ENCODE measurements around the gene TBC1D26. TPM values are rescaled to one million over a fixed set of nuclear protein-coding genes. Genes with fewer than 3 reads are reported as not detected.
A peak's percentile ranks its signal among the peaks of the same experiment; 100 is the strongest.
"Not testable (repeated sequence)": the region's sequence is repeated elsewhere in the genome, so short reads cannot be mapped to it uniquely, and the experiment has no call there.

TBC1D26 gene
- total RNA-seq, 1 donor from 2014 or later: not detected

GRCh38 chr17:15783461-15783860 lies 51.4 kb downstream of the TBC1D26 start:
- no peak for DNase-seq
- intact Hi-C loops (cut with micrococcal nuclease): no loop called here
- peak overlapping the region; percentile 64 for H3K4me3 ChIP-seq
- H3K4me1 ChIP-seq: peaks cover 33% of the 10 kb centered on the region
- H3K36me3 ChIP-seq: no peaks in the 10 kb centered on the region
- H3K27me3 ChIP-seq (ENCODE audit: low read depth): no peaks in the 10 kb centered on the region
- H3K27ac ChIP-seq (replicated peaks): peak overlapping the region; percentile 68
- no peaks in the 10 kb centered on the region for H3K9me3 ChIP-seq (replicated peaks)
- TF ChIP-seq CTCF (IDR thresholded peaks at IDR 0.05; ENCODE audit: borderline replicate concordance): no peak

GRCh38 chr17:15784351-15784750 lies 52.3 kb downstream of the TBC1D26 start:
- intact Hi-C loops (cut with micrococcal nuclease); H3K27me3 ChIP-seq (ENCODE audit: low read depth); H3K36me3 ChIP-seq; H3K4me3 ChIP-seq; H3K9me3 ChIP-seq (replicated peaks); H3K27ac ChIP-seq (replicated peaks): not testable (repeated sequence)
- peaks cover 33% of the 10 kb centered on the region for H3K4me1 ChIP-seq
- peak; percentile 33 for DNase-seq

GRCh38 chr17:15787363-15788075 lies 55.4 kb downstream of the TBC1D26 start:
- H3K4me3 ChIP-seq; H3K27me3 ChIP-seq (ENCODE audit: low read depth); H3K36me3 ChIP-seq; DNase-seq; H3K27ac ChIP-seq (replicated peaks); H3K9me3 ChIP-seq (replicated peaks); intact Hi-C loops (cut with micrococcal nuclease): not testable (repeated sequence)
- peaks cover 30% of the 10 kb centered on the region for H3K4me1 ChIP-seq

- H3K4me3 ChIP-seq; H3K36me3 ChIP-seq; DNase-seq; H3K27me3 ChIP-seq (ENCODE audit: low read depth); H3K27ac ChIP-seq (replicated peaks); H3K9me3 ChIP-seq (replicated peaks); intact Hi-C loops (cut with micrococcal nuclease): not testable (repeated sequence)
- H3K4me1 ChIP-seq: peaks cover 22% of the 10 kb centered on the region
These were observed 56.3 kb downstream of the TBC1D26 start for GRCh38 chr17:15788365-15788764.

Other genes starting within 250 kb of the TBC1D26 start
- 4.8 TPM for gene TVP23C, start 168.8 kb upstream of the TBC1D26 start, total RNA-seq
- 1.0 TPM for gene FBXW10B, start 112.6 kb upstream of the TBC1D26 start, total RNA-seq
- 30.4 TPM for gene TRIM16, start 48.0 kb upstream of the TBC1D26 start, total RNA-seq
- gene ZNF286A, start 32.5 kb upstream of the TBC1D26 start, total RNA-seq: 10.8 TPM
- gene ADORA2B, start 212.8 kb downstream of the TBC1D26 start, total RNA-seq: 0.55 TPM